Colonic mucosa (tissue), 4 donors: ENCODE data around the gene MKS1. TPM values are rescaled to one million over a fixed set of nuclear protein-coding genes. Genes with fewer than 3 reads are reported as not detected.

Source experiments
- DNase-seq: peaks from one replicate; pipeline ENCODE4 v3.0.0-alpha.2; 2020
- H3K27ac ChIP-seq: fragments of 200-600 bp; one replicate; pipeline ENCODE4 v1.8.0; 2021
- H3K27me3 ChIP-seq: fragments of 200-600 bp; one replicate; pipeline ENCODE4 v1.8.0; 2021
- H3K36me3 ChIP-seq: fragments of 200-600 bp; one replicate; pipeline ENCODE4 v1.8.0; 2021
- H3K4me1 ChIP-seq: fragments of 200-600 bp; one replicate; pipeline ENCODE4 v1.8.0; 2021; ENCODE audit warnings: mild to moderate bottlenecking
- H3K4me3 ChIP-seq: fragments of 200-600 bp; one replicate; pipeline ENCODE4 v1.8.0; 2021
- H3K9ac ChIP-seq, 2 donors: one replicate each; pipeline ENCODE4 v1.7.0; 2013; ENCODE audit warnings: control low read depth in 2 of 2, low read depth in 2 of 2, low read length in 2 of 2
- H3K9me3 ChIP-seq: fragments of 200-600 bp; one replicate; pipeline ENCODE4 v1.8.0; 2021
- intact Hi-C: fragments of 100-400 bp; cut with DNase I; formaldehyde crosslinking; loops from one replicate; pipeline ENCODE4 v1.14.1; 2022
- total RNA-seq, 2 donors: library from RNA; stranded (reverse); fragmentation: NEBNext Ultra II Directional in 1 of 2; extraction: Animal tissue kit (Norgen Biotek cat#: 25700) in 1 of 2; gene quantifications; one replicate each; pipeline ENCODE4 v1.2.1, GENCODE V29; 2021
- TF ChIP-seq, protein P1 (sequence below): fragments of 200-600 bp; IDR thresholded peaks from one replicate; pipeline ENCODE4 v1.8.0; 2022; ENCODE audit warnings: antibody characterized with exemption, mild to moderate bottlenecking
- donor health status: healthy.
- donor health status: DM: no; HTN: no; CAD: no.
- donor health status: DM: no; HTN: no; CAD: no.

Gene MKS1
- total RNA-seq, 2 donors from 2014 or later, result 13.8 to 18.4 TPM

DNA sequence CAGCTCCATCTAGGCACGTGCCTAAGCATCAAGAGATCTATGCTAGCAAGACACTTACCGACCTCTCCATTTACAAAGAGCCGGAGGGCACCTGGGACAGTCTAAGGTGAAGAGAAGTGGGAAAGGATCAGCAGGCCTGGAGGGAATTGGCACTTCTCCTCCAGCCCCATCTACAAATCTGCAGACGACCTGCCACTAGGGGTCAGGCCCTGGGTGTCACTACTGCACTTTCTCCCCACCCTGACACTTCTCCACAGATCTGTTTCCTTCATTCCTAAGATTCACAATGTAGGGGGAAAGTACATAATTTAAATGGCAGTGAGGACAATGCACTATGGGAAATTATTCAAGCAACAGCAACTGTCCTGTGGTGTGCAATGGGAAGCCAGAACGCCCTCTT lies 8.1 kb downstream of the MKS1 start:
- H3K4me3 ChIP-seq, result no peak overlapping the region
- H3K9ac ChIP-seq, result no peak overlapping the region
- peaks cover 4% of the 10 kb centered on the region for H3K36me3 ChIP-seq
- H3K27ac ChIP-seq, result no peak overlapping the region
- intact Hi-C loops, result no loop called here
- DNase-seq, result no peak
- no peaks in the 10 kb centered on the region for H3K9me3 ChIP-seq
- no peaks in the 10 kb centered on the region for H3K4me1 ChIP-seq
- H3K27me3 ChIP-seq, result no peaks in the 10 kb centered on the region
- TF ChIP-seq, protein P1, sequence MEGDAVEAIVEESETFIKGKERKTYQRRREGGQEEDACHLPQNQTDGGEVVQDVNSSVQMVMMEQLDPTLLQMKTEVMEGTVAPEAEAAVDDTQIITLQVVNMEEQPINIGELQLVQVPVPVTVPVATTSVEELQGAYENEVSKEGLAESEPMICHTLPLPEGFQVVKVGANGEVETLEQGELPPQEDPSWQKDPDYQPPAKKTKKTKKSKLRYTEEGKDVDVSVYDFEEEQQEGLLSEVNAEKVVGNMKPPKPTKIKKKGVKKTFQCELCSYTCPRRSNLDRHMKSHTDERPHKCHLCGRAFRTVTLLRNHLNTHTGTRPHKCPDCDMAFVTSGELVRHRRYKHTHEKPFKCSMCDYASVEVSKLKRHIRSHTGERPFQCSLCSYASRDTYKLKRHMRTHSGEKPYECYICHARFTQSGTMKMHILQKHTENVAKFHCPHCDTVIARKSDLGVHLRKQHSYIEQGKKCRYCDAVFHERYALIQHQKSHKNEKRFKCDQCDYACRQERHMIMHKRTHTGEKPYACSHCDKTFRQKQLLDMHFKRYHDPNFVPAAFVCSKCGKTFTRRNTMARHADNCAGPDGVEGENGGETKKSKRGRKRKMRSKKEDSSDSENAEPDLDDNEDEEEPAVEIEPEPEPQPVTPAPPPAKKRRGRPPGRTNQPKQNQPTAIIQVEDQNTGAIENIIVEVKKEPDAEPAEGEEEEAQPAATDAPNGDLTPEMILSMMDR, result no peak

DNA sequence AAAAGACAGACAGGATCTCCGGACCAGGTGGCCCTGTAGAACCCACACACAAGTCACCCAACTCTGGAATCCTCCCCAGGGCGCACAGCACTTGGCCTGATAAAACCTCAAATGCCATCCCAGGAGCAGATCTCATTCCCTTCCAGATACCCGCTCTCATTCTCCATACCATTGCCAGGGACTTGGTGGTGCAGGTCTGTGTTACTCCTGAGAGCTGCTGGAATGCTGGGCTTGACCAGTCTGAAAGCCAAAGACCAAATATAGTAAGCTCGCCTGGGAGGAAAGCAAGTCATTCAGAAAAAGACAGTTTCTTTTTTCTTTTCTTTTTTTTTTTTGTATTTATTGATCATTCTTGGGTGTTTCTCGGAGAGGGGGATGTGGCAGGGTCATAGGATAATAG lies 10.7 kb downstream of the MKS1 start:
- H3K27me3 ChIP-seq, result no peaks in the 10 kb centered on the region
- DNase-seq, result no peak
- H3K36me3 ChIP-seq, result peaks cover 4% of the 10 kb centered on the region
- TF ChIP-seq, protein P1, result no peak
- no peaks in the 10 kb centered on the region for H3K9me3 ChIP-seq
- H3K9ac ChIP-seq, result no peak overlapping the region
- no peak overlapping the region for H3K27ac ChIP-seq
- no peaks in the 10 kb centered on the region for H3K4me1 ChIP-seq
- intact Hi-C loops, result no loop called here
- H3K4me3 ChIP-seq, result no peak overlapping the region

DNA sequence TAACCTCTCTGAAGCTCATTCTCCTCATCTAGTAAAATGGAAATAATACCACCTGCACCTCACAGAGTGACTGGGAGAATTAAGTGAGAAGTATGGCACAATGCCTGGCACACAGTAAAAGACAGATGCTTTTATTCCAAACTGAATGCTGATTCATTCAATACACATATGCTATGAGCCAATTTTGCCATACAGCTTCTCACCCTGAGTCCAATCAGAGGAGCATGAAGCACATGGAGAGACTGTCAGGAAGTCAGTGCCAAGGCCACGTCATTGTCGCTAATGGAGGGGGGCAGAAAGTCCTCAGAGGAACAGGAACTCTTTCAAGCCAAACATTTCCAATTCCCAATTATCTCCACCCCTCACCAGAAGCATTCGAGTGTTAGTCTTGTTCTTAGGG lies 11.6 kb downstream of the MKS1 start:
- no peaks in the 10 kb centered on the region for H3K4me1 ChIP-seq
- TF ChIP-seq, protein P1, result no peak

DNA sequence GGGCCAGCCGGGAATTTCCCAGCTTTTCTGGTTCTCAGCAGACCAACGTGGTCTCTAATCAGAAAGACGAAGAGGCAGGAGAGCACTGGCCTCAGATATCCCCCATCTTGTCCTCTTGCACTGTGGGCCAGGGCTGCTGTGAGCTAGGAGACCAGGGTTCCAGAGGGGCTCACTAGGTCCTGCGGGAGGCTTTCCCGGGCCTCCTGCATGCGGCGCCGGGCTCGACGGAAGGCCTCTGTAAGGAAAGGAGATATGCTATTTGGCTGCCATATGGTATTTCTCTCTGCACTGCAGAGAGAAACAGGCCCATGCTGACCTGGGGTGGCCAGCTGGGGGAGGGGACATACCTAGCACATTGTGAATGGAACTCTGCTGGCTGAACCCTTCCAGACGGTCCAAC lies 13.1 kb downstream of the MKS1 start:
- H3K4me1 ChIP-seq, result no peaks in the 10 kb centered on the region
- DNase-seq, result no peak
- no peaks in the 10 kb centered on the region for H3K9me3 ChIP-seq
- intact Hi-C loops, result no loop called here
- no peak overlapping the region for H3K4me3 ChIP-seq
- no peak overlapping the region for H3K27ac ChIP-seq
- H3K36me3 ChIP-seq, result peaks cover 4% of the 10 kb centered on the region
- H3K9ac ChIP-seq, result no peak overlapping the region
- TF ChIP-seq, protein P1, result no peak
- H3K27me3 ChIP-seq, result no peaks in the 10 kb centered on the region

More for the DNA sequence above, 11.6 kb downstream of the MKS1 start:
- H3K27me3 ChIP-seq, result no peaks in the 10 kb centered on the region
- no peaks in the 10 kb centered on the region for H3K9me3 ChIP-seq
- DNase-seq, result no peak
- H3K4me3 ChIP-seq, result no peak overlapping the region
- no peak overlapping the region for H3K9ac ChIP-seq
- peaks cover 4% of the 10 kb centered on the region for H3K36me3 ChIP-seq
- intact Hi-C loops, result no loop called here
- no peak overlapping the region for H3K27ac ChIP-seq

DNA sequence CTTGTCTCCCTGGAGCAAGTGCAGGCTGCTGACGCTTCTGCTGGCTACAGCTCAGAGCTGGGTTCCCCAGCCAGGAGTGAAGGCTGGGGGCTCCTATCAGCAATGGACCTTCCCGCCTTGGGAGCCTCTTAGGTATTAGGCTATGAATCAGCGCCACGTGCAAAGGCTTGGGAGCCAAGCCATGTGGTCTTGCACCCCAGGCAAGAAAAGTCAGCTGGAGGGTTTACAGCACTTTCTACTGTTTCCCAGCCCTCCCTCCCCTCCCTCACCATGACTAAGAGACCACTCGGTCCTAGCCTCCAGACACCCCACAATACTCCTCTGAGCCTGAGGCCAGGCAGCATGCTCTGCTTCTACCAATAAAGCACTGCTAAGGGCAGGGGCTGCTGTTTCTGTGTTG lies 14.3 kb downstream of the MKS1 start:
- no peaks in the 10 kb centered on the region for H3K4me1 ChIP-seq
- DNase-seq, result no peak
- H3K27ac ChIP-seq, result no peak overlapping the region
- no peaks in the 10 kb centered on the region for H3K9me3 ChIP-seq
- H3K4me3 ChIP-seq, result no peak overlapping the region
- peaks cover 4% of the 10 kb centered on the region for H3K36me3 ChIP-seq
- intact Hi-C loops, result no loop called here
- no peak overlapping the region for H3K9ac ChIP-seq
- no peaks in the 10 kb centered on the region for H3K27me3 ChIP-seq
- TF ChIP-seq, protein P1, result no peak

DNA sequence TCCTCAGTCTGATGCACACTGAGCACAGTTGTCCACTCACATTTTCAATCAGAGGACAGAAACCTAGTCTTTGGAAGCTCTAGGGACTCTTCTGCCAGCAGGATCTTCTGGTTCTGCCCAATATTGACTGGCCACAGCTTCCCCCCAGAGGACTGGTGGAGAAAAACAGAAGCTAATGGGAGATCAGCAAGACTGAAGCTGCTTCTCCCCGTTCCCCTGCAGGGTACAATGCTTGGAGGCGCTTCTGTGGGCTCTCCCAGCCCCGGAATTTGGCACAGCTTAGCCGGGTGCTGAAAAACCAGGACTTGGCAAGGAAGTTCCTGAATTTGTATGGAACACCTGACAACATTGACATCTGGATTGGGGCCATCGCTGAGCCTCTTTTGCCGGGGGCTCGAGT lies 16.2 kb downstream of the MKS1 start:
- Histone ChIP-seq H3K27ac (no peak overlapping the region), H3K4me3 (no peak overlapping the region), H3K4me1 (no peaks in the 10 kb centered on the region), H3K36me3 (no peaks in the 10 kb centered on the region), H3K27me3 (no peaks in the 10 kb centered on the region), H3K9me3 (no peaks in the 10 kb centered on the region), H3K9ac (no peak overlapping the region)
- intact Hi-C loops, result no loop called here
- TF ChIP-seq, protein P1, result no peak
- DNase-seq, result no peak
